Measurements from ENCODE around the gene TMTC1. TPM values are rescaled to one million over a fixed set of nuclear protein-coding genes. Genes with fewer than 3 reads are reported as not detected.

TMTC1 gene
- total RNA-seq, 1 experiment from 2014 or later = 6.1 TPM

GRCh38 chr12:29702222-29702621 lies 81.5 kb downstream of the TMTC1 start:
- DNase-seq (ENCODE audit: low spot score) = no peak
- TF ChIP-seq CTCF (conservative IDR thresholded peaks at IDR 0.05; ENCODE audit: low read depth, low read length) (no peak), EZH2 (IDR thresholded peaks at IDR 0.05; ENCODE audit: borderline replicate concordance, low read depth, low read length, poor library complexity, severe bottlenecking) (no peak)
- intact Hi-C loops (cut with micrococcal nuclease; ENCODE audit: unreplicated experiment) = no loop called here
- H3K4me1 ChIP-seq (ENCODE audit: insufficient read depth, low read length, poor library complexity, severe bottlenecking) = peaks cover 35% of the 10 kb centered on the region
- BruUV-seq (replicated peaks) = no TSS peak
- no peak overlapping the region for H3K27ac ChIP-seq (ENCODE audit: low read depth, low read length, poor library complexity, severe bottlenecking)
- no peak overlapping the region for H3K4me3 ChIP-seq (ENCODE audit: low read depth, low read length, poor library complexity, severe bottlenecking)
- peaks cover 29% of the 10 kb centered on the region for H3K27me3 ChIP-seq (replicated peaks; ENCODE audit: insufficient read depth, low read depth, low read length, poor library complexity)
- POLR2A ChIA-PET (ENCODE audit: low non-redundant PET) = no interaction called here
- CTCF ChIA-PET = no interaction called here
- H3K9me3 ChIP-seq (ENCODE audit: low read depth, low read length, poor library complexity, severe bottlenecking) = no peaks in the 10 kb centered on the region
- no peaks in the 10 kb centered on the region for H3K36me3 ChIP-seq (ENCODE audit: insufficient read depth, low read length, poor library complexity, severe bottlenecking)

GRCh38 chr12:29700761-29701481 lies 82.8 kb downstream of the TMTC1 start:
- BruUV-seq (replicated peaks) = no TSS peak
- intact Hi-C loops (cut with micrococcal nuclease; ENCODE audit: unreplicated experiment) = no loop called here
- no peak overlapping the region for H3K4me3 ChIP-seq (ENCODE audit: low read depth, low read length, poor library complexity, severe bottlenecking)
- no peak overlapping the region for H3K27ac ChIP-seq (ENCODE audit: low read depth, low read length, poor library complexity, severe bottlenecking)
- H3K9me3 ChIP-seq (ENCODE audit: low read depth, low read length, poor library complexity, severe bottlenecking) = no peaks in the 10 kb centered on the region
- TF ChIP-seq EZH2 (IDR thresholded peaks at IDR 0.05; ENCODE audit: borderline replicate concordance, low read depth, low read length, poor library complexity, severe bottlenecking) = no peak
- TF ChIP-seq CTCF (conservative IDR thresholded peaks at IDR 0.05; ENCODE audit: low read depth, low read length) = no peak
- DNase-seq (ENCODE audit: low spot score) = peak; percentile 41
- peaks cover 42% of the 10 kb centered on the region for H3K27me3 ChIP-seq (replicated peaks; ENCODE audit: insufficient read depth, low read depth, low read length, poor library complexity)
- ChIA-PET POLR2A (ENCODE audit: low non-redundant PET) (no interaction called here), CTCF (no interaction called here)
- peaks cover 23% of the 10 kb centered on the region for H3K4me1 ChIP-seq (ENCODE audit: insufficient read depth, low read length, poor library complexity, severe bottlenecking)
- no peaks in the 10 kb centered on the region for H3K36me3 ChIP-seq (ENCODE audit: insufficient read depth, low read length, poor library complexity, severe bottlenecking)

GRCh38 chr12:29698756-29699155 lies 85.0 kb downstream of the TMTC1 start:
- peaks cover 21% of the 10 kb centered on the region for H3K4me1 ChIP-seq (ENCODE audit: insufficient read depth, low read length, poor library complexity, severe bottlenecking)
- no peak overlapping the region for H3K27ac ChIP-seq (ENCODE audit: low read depth, low read length, poor library complexity, severe bottlenecking)
- no peak overlapping the region for H3K4me3 ChIP-seq (ENCODE audit: low read depth, low read length, poor library complexity, severe bottlenecking)
- H3K9me3 ChIP-seq (ENCODE audit: low read depth, low read length, poor library complexity, severe bottlenecking) = no peaks in the 10 kb centered on the region
- BruUV-seq (replicated peaks) = no TSS peak
- ChIA-PET POLR2A (ENCODE audit: low non-redundant PET) (no interaction called here), CTCF (interaction anchor here (0.7 kb wide), 1 partner anchor 386 kb away, joined by 10 read pairs; no protein-coding TSS in a partner anchor)
- peaks cover 34% of the 10 kb centered on the region for H3K27me3 ChIP-seq (replicated peaks; ENCODE audit: insufficient read depth, low read depth, low read length, poor library complexity)
- H3K36me3 ChIP-seq (ENCODE audit: insufficient read depth, low read length, poor library complexity, severe bottlenecking) = no peaks in the 10 kb centered on the region
- peak; percentile 93 for DNase-seq (ENCODE audit: low spot score)
- TF ChIP-seq CTCF (conservative IDR thresholded peaks at IDR 0.05; ENCODE audit: low read depth, low read length) (no peak), EZH2 (IDR thresholded peaks at IDR 0.05; ENCODE audit: borderline replicate concordance, low read depth, low read length, poor library complexity, severe bottlenecking) (no peak)
- intact Hi-C loops (cut with micrococcal nuclease; ENCODE audit: unreplicated experiment) = no loop called here
